ENCODE measurements around the gene NEK11.
A peak's percentile ranks its signal among the peaks of the same experiment; 100 is the strongest.

DNA sequence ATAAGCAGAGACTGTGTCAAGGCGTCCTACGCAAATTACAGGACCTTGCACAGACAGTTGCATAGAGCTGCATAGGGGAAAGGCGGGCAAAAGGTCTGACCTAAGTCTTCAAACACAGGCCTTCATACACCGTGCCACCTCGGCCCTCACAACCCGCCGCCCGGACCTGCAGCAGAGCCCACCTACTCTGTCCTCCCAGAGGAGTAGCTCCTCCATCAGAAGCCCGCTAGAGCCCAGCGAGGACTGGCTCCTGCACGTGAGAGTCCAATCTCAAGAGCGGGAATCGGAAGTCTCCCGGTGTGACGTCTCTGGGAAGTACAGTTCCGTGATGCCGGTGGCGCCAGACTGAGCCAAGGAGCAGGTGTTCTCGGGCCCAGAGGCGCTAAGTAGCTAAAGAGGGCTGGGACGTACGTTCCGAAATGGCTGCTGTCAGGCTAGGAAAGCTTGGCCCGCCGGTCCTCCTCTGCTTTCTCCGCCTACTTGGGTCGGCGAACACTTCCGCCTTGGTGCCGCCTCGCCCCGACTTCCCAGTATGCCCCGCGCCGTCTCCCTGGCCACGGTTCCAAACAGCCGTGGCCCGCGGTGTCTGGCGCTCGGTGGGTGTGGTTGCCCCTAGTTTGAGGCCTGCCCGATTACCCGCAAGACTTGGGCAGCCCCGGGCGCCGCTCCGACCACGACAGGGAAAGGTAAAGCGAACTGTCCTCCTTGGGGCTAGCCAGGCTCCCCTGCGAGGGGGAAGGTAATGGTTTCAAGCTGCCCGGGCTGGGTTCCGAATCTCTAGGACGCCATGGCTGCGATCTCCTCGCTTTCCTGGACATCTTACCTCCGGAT, at the start of gene NEK11, which contains the start of gene ASTE1:
- TF ChIP-seq TCF12 (IDR thresholded peaks at IDR 0.05) (no peak), FOXM1 (IDR thresholded peaks at IDR 0.05; ENCODE audit: low read depth) (no peak), POLR2AphosphoS5 (IDR thresholded peaks at IDR 0.05; ENCODE audit: low read depth, low read length) (peak; percentile 70), TAF1 (IDR thresholded peaks at IDR 0.05; ENCODE audit: borderline replicate concordance, low read depth, low read length) (0 out of 2 replicates have a peak, but pooled peaks have one; percentile 57), GABPA (IDR thresholded peaks at IDR 0.05; ENCODE audit: low read depth) (peak; percentile 74), YY1 (IDR thresholded peaks at IDR 0.05; ENCODE audit: low read depth) (0 out of 2 replicates have a peak, but pooled peaks have one; percentile 52), TEAD4 (IDR thresholded peaks at IDR 0.05; ENCODE audit: borderline replicate concordance, insufficient read depth) (no peak), RFX5 (IDR thresholded peaks at IDR 0.05; ENCODE audit: low read length) (no peak)
- TF ChIP-seq, protein P1, sequence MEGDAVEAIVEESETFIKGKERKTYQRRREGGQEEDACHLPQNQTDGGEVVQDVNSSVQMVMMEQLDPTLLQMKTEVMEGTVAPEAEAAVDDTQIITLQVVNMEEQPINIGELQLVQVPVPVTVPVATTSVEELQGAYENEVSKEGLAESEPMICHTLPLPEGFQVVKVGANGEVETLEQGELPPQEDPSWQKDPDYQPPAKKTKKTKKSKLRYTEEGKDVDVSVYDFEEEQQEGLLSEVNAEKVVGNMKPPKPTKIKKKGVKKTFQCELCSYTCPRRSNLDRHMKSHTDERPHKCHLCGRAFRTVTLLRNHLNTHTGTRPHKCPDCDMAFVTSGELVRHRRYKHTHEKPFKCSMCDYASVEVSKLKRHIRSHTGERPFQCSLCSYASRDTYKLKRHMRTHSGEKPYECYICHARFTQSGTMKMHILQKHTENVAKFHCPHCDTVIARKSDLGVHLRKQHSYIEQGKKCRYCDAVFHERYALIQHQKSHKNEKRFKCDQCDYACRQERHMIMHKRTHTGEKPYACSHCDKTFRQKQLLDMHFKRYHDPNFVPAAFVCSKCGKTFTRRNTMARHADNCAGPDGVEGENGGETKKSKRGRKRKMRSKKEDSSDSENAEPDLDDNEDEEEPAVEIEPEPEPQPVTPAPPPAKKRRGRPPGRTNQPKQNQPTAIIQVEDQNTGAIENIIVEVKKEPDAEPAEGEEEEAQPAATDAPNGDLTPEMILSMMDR (IDR thresholded peaks at IDR 0.05), result no peak
- TF ChIP-seq, protein P2, sequence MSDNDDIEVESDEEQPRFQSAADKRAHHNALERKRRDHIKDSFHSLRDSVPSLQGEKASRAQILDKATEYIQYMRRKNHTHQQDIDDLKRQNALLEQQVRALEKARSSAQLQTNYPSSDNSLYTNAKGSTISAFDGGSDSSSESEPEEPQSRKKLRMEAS (IDR thresholded peaks at IDR 0.05; ENCODE audit: low read depth), result peak; percentile 93
- TF ChIP-seq, protein P3, sequence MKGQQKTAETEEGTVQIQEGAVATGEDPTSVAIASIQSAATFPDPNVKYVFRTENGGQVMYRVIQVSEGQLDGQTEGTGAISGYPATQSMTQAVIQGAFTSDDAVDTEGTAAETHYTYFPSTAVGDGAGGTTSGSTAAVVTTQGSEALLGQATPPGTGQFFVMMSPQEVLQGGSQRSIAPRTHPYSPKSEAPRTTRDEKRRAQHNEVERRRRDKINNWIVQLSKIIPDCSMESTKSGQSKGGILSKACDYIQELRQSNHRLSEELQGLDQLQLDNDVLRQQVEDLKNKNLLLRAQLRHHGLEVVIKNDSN (IDR thresholded peaks at IDR 0.05; ENCODE audit: borderline replicate concordance, low read depth), result no peak

All from SK-N-SH (cell line).